AG04450 (cell line): ENCODE measurements around the gene OXNAD1. TPM values are rescaled to one million over a fixed set of nuclear protein-coding genes. Genes with fewer than 3 reads are reported as not detected.

Source experiments
- CTCF ChIA-PET: fragments of 300-600, 350-600 bp; formaldehyde crosslinking; extraction: SDS; loops from one replicate; lab custom pipeline; 2022; ENCODE audit warnings: antibody characterized with exemption, inconsistent platforms; lab: Charles Lee
- POLR2A ChIA-PET: fragments of 350-600 bp; formaldehyde crosslinking; extraction: SDS; loops from one replicate; lab custom pipeline; 2021; ENCODE audit warnings: antibody characterized with exemption, inconsistent platforms; lab: Yijun Ruan, JAX
- DNase-seq: peaks from one replicate; pipeline ENCODE4 v3.0.0-alpha.2; 2011; ENCODE audit warnings: low read depth, low spot score
- H3K27ac ChIP-seq: one replicate; pipeline ENCODE4 v1.5.1; 2012; ENCODE audit warnings: low read depth, low read length, control low read depth
- H3K27me3 ChIP-seq: one replicate; pipeline ENCODE4 v1.6.0; 2012; ENCODE audit warnings: low read length; ENCODE audit not compliant: control insufficient read depth, insufficient read depth
- H3K4me3 ChIP-seq: 2 replicates; pipeline ENCODE4 v1.5.1; 2011; ENCODE audit warnings: mild to moderate bottlenecking, low read depth, low read length, control low read depth
- H3K9me3 ChIP-seq: 2 replicates; pipeline ENCODE4 v1.5.1; 2012; ENCODE audit warnings: low read length; ENCODE audit not compliant: control insufficient read depth, insufficient read depth
- CTCF ChIP-seq: IDR thresholded peaks from 2 replicates; pipeline ENCODE4 v1.5.1; 2011; ENCODE audit warnings: low read depth, low read length, control low read depth, inconsistent platforms
- polyA plus RNA-seq: library from polyadenylated mRNA; depleted of rRNA; stranded (reverse); fragments of >200 nt; gene quantifications from 2 replicates; pipeline ENCODE4 v1.2.3, GENCODE V29; 2011

The OXNAD1 gene
- polyA plus RNA-seq, 1 experiment: 9.0 TPM

- Histone ChIP-seq H3K27ac (no peak overlapping the region), H3K9me3 (no peaks in the 10 kb centered on the region), H3K4me3 (no peak overlapping the region), H3K27me3 (no peaks in the 10 kb centered on the region)
- POLR2A ChIA-PET: no interaction called here
- DNase-seq: no peak
- no peak for TF ChIP-seq CTCF
- CTCF ChIA-PET: interaction anchor here (1.3 to 6.1 kb wide), 3 partner anchors 10 to 238 kb away, joined by 4 to 38 read pairs (median 4); no protein-coding TSS in a partner anchor
These were observed 14.2 kb downstream of the OXNAD1 start for GRCh38 chr3:16279010-16279801.

GRCh38 chr3:16280671-16281070 lies 15.7 kb downstream of the OXNAD1 start:
- Histone ChIP-seq H3K27me3 (no peaks in the 10 kb centered on the region), H3K9me3 (no peaks in the 10 kb centered on the region), H3K27ac (no peak overlapping the region), H3K4me3 (no peak overlapping the region)
- no peak for TF ChIP-seq CTCF
- DNase-seq: no peak
- POLR2A ChIA-PET: no interaction called here
- CTCF ChIA-PET: interaction anchor here (2.1 to 6.1 kb wide), 2 partner anchors 10 to 13 kb away, joined by 14 to 38 read pairs; no protein-coding TSS in a partner anchor

- CTCF ChIA-PET: interaction anchor here (2.0 kb wide), 1 partner anchor 267 kb away, joined by 6 read pairs; no protein-coding TSS in a partner anchor
- DNase-seq: no peak
- H3K27ac ChIP-seq: no peak overlapping the region
- no peak for TF ChIP-seq CTCF
- no peak overlapping the region for H3K4me3 ChIP-seq
- no peaks in the 10 kb centered on the region for H3K27me3 ChIP-seq
- no peaks in the 10 kb centered on the region for H3K9me3 ChIP-seq
- POLR2A ChIA-PET: no interaction called here
These were observed 19.6 kb downstream of the OXNAD1 start for GRCh38 chr3:16284633-16285032.

GRCh38 chr3:16286161-16286560 lies 21.1 kb downstream of the OXNAD1 start:
- POLR2A ChIA-PET: no interaction called here
- CTCF ChIA-PET: interaction anchor here (0.9 to 2.0 kb wide), 3 partner anchors 14 to 265 kb away, joined by 3 to 6 read pairs (median 4); no protein-coding TSS in a partner anchor

More at GRCh38 chr3:16286161-16286560, 21.1 kb downstream of the OXNAD1 start:
- no peak overlapping the region for H3K27ac ChIP-seq
- no peak overlapping the region for H3K4me3 ChIP-seq
- H3K9me3 ChIP-seq: no peaks in the 10 kb centered on the region
- DNase-seq: no peak
- no peak for TF ChIP-seq CTCF
- H3K27me3 ChIP-seq: no peaks in the 10 kb centered on the region
